Liver (tissue), 9 donors: ENCODE measurements around the gene TNN. TPM values are rescaled to one million over a fixed set of nuclear protein-coding genes. Genes with fewer than 3 reads are reported as not detected.

Source experiments
- DNase-seq: peaks from one replicate; pipeline ENCODE4 v3.0.0-alpha.2; 2017; ENCODE audit warnings: low spot score
- H3K27ac ChIP-seq, 2 donors: one replicate each; pipeline ENCODE4 v1.7.0; 2013; ENCODE audit warnings: inconsistent platforms in 2 of 2, low read length in 2 of 2, control low read depth in 1 of 2, low read depth in 1 of 2, mild to moderate bottlenecking in 1 of 2
- H3K27me3 ChIP-seq, 4 donors: one replicate each; pipeline versions ENCODE4 v1.6.1 to v1.7.0; 2013; ENCODE audit warnings: low read length in 3 of 4, inconsistent platforms in 1 of 4, mild to moderate bottlenecking in 1 of 4, moderate library complexity in 1 of 4; ENCODE audit not compliant: control insufficient read depth in 4 of 4, insufficient read depth in 4 of 4
- H3K36me3 ChIP-seq, 4 donors: one replicate each; pipeline versions ENCODE4 v1.6.1 to v1.7.0; 2013; ENCODE audit warnings: low read length in 3 of 4, mild to moderate bottlenecking in 3 of 4, low read depth in 1 of 4, moderate library complexity in 1 of 4; ENCODE audit not compliant: control insufficient read depth in 4 of 4, insufficient read depth in 3 of 4
- H3K4me1 ChIP-seq, 4 donors: one replicate each; pipeline versions ENCODE4 v1.6.1 to v1.7.0; 2013; ENCODE audit warnings: low read length in 3 of 4, mild to moderate bottlenecking in 3 of 4, moderate library complexity in 1 of 4; ENCODE audit not compliant: control insufficient read depth in 4 of 4, insufficient read depth in 4 of 4
- H3K4me3 ChIP-seq, 3 donors: one replicate each; pipeline versions ENCODE4 v1.6.1 to v1.7.0; 2013; ENCODE audit warnings: low read length in 3 of 3, control low read depth in 1 of 3, low read depth in 1 of 3, mild to moderate bottlenecking in 1 of 3
- H3K9ac ChIP-seq, 2 donors: one replicate each; pipeline ENCODE4 v1.7.0; 2013; ENCODE audit warnings: low read length in 2 of 2, mild to moderate bottlenecking in 2 of 2, moderate library complexity in 2 of 2, control low read depth in 1 of 2, low read depth in 1 of 2
- H3K9me3 ChIP-seq, 4 donors: one replicate each; pipeline versions ENCODE4 v1.6.1 to v1.7.0; 2013; ENCODE audit warnings: low read length in 3 of 4; ENCODE audit not compliant: control insufficient read depth in 4 of 4
- ATF3 ChIP-seq: IDR thresholded peaks from 2 replicates; pipeline ENCODE4 v1.6.1; 2016; ENCODE audit warnings: antibody characterized with exemption
- CTCF ChIP-seq: fragments of 150-350 bp; IDR thresholded peaks from 2 replicates; pipeline ENCODE4 v1.5.1; 2017; ENCODE audit warnings: improper control_type of control experiment, low read depth, low read length; ENCODE audit not compliant: missing input control
- EGR1 ChIP-seq, 2 donors: IDR thresholded peaks; 2 replicates each; pipeline ENCODE4 v1.6.1; 2016 to 2018; ENCODE audit warnings: antibody characterized with exemption in 2 of 2, low read depth in 2 of 2
- FOXA1 ChIP-seq: IDR thresholded peaks from 2 replicates; pipeline ENCODE4 v1.6.1; 2016; ENCODE audit warnings: antibody characterized with exemption
- FOXA2 ChIP-seq: IDR thresholded peaks from 2 replicates; pipeline ENCODE4 v1.6.1; 2016; ENCODE audit warnings: antibody characterized with exemption
- GABPA ChIP-seq, 2 donors: IDR thresholded peaks in 1 of 2; conservative IDR thresholded peaks in 1 of 2; 2 replicates each; pipeline ENCODE4 v1.6.1; 2016; ENCODE audit warnings: antibody characterized with exemption in 2 of 2, mild to moderate bottlenecking in 1 of 2, moderate library complexity in 1 of 2
- HNF4A ChIP-seq, 2 donors: conservative IDR thresholded peaks; 2 replicates each; pipeline ENCODE4 v1.6.1; 2016; ENCODE audit warnings: antibody characterized with exemption in 2 of 2, mild to moderate bottlenecking in 2 of 2
- HNF4G ChIP-seq: IDR thresholded peaks from 2 replicates; pipeline ENCODE4 v1.6.1; 2016; ENCODE audit warnings: antibody characterized with exemption
- JUND ChIP-seq, 2 donors: IDR thresholded peaks; 2 replicates each; pipeline ENCODE4 v1.6.1; 2016; ENCODE audit warnings: antibody characterized with exemption in 2 of 2
- MAX ChIP-seq: IDR thresholded peaks from 2 replicates; pipeline ENCODE4 v1.6.1; 2016; ENCODE audit warnings: antibody characterized with exemption
- NR2F2 ChIP-seq: IDR thresholded peaks from 2 replicates; pipeline ENCODE4 v1.6.1; 2016; ENCODE audit warnings: antibody characterized with exemption
- RAD21 ChIP-seq, 2 donors: IDR thresholded peaks; 2 replicates each; pipeline ENCODE4 v1.6.1; 2016; ENCODE audit warnings: antibody characterized with exemption in 2 of 2, mild to moderate bottlenecking in 2 of 2
- REST ChIP-seq: IDR thresholded peaks from 2 replicates; pipeline ENCODE4 v1.6.1; 2016; ENCODE audit warnings: antibody characterized with exemption, mild to moderate bottlenecking
- RXRA ChIP-seq, 2 donors: IDR thresholded peaks; 2 replicates each; pipeline ENCODE4 v1.6.1; 2017 to 2018; ENCODE audit warnings: antibody characterized with exemption in 2 of 2, mild to moderate bottlenecking in 1 of 2
- SP1 ChIP-seq: IDR thresholded peaks from 2 replicates; pipeline ENCODE4 v1.6.1; 2018; ENCODE audit warnings: antibody characterized with exemption, mild to moderate bottlenecking
- TAF1 ChIP-seq: conservative IDR thresholded peaks from 2 replicates; pipeline ENCODE4 v1.6.1; 2016; ENCODE audit warnings: antibody characterized with exemption, mild to moderate bottlenecking
- YY1 ChIP-seq: IDR thresholded peaks from 2 replicates; pipeline ENCODE4 v1.6.1; 2016; ENCODE audit warnings: antibody characterized with exemption, mild to moderate bottlenecking
- ZBTB33 ChIP-seq: IDR thresholded peaks from 2 replicates; pipeline ENCODE4 v1.6.1; 2016; ENCODE audit warnings: antibody characterized with exemption
- WGBS: extraction: QIAGEN DNeasy Blood & Tissue Kit; methylation state at CpG from one replicate; pipeline ENCODE4 v1.1.7; 2013; 5-methylcytosine and 5-hydroxymethylcytosine counted together
- polyA plus RNA-seq, 2 donors: library from polyadenylated mRNA; stranded (reverse) in 1 of 2; unstranded in 1 of 2; fragments of 200-250 nt in 1 of 2; fragments of >200 nt in 1 of 2; fragmentation: Nextera tagmentation in 1 of 2; extraction: Ambion mirVana in 1 of 2; gene quantifications; one replicate each; pipeline versions ENCODE4 v1.2.1 to v1.2.3, GENCODE V29; 2013 to 2015
- total RNA-seq, 2 donors: library from RNA; depleted of rRNA; stranded (reverse); fragments of >200 nt; gene quantifications; one replicate each; pipeline ENCODE4 v1.2.3, GENCODE V29; 2014
- donor health status: healthy.
- donor health status: healthy.
- donor health status: healthy.
- donor health status: healthy.
- donor health status: healthy.

The TNN gene
- total and polyA plus RNA-seq, 4 donors: 0.11 to 1.8 (median 0.80) TPM

- Histone ChIP-seq H3K4me1 (peaks cover 5 to 36% (median 24%) of the 10 kb centered on the region in 4 donors), H3K9ac (no peak overlapping the region), H3K27me3 (no peaks in the 10 kb centered on the region), H3K36me3 (no peaks in the 10 kb centered on the region), H3K4me3 (no peak overlapping the region), H3K27ac (no peak overlapping the region), H3K9me3 (no peaks in the 10 kb centered on the region)
- no peak for TF ChIP-seq TAF1
- no peak for TF ChIP-seq FOXA1
- TF ChIP-seq EGR1 (IDR thresholded peaks at IDR 0.05; ENCODE audit: low read depth in 2 of 2): no peak
- TF ChIP-seq REST: no peak
- no peak for TF ChIP-seq HNF4G
- TF ChIP-seq SP1: no peak
- WGBS: 66% methylated on average over 5 of the region's 5 CpGs
- DNase-seq: no peak
Measured at GRCh38 chr1:175129997-175130648, 62.5 kb downstream of the TNN start.

GRCh38 chr1:175130649-175131045 lies 63.0 kb downstream of the TNN start:
- DNase-seq: no peak
- Histone ChIP-seq H3K9ac (no peak overlapping the region), H3K27me3 (no peaks in the 10 kb centered on the region), H3K9me3 (no peaks in the 10 kb centered on the region), H3K27ac (no peak overlapping the region), H3K4me1 (peaks cover 5 to 33% (median 23%) of the 10 kb centered on the region in 4 donors), H3K36me3 (no peaks in the 10 kb centered on the region), H3K4me3 (no peak overlapping the region)
- 88% methylated on average over 2 of the region's 2 CpGs for WGBS
- TF ChIP-seq JUND (IDR thresholded peaks at IDR 0.05) (no peak), GABPA (IDR thresholded peaks at IDR 0.05 in 1 of 2, conservative IDR thresholded peaks at IDR 0.05 in 1 of 2) (no peak), HNF4A (conservative IDR thresholded peaks at IDR 0.05) (no peak), REST (no peak), ATF3 (no peak), RXRA (IDR thresholded peaks at IDR 0.05) (no peak), CTCF (no peak), FOXA2 (no peak), RAD21 (IDR thresholded peaks at IDR 0.05) (no peak), TAF1 (no peak), ZBTB33 (no peak), NR2F2 (no peak), EGR1 (IDR thresholded peaks at IDR 0.05; ENCODE audit: low read depth in 2 of 2) (no peak), YY1 (no peak), MAX (no peak), HNF4G (no peak), FOXA1 (no peak), SP1 (no peak)
